ENCODE measurements around the gene TASOR.
"Not testable (repeated sequence)": the region's sequence is repeated elsewhere in the genome, so short reads cannot be mapped to it uniquely, and the experiment has no call there.

The TASOR gene

GRCh38 chr3:56683122-56683817 lies at the start of gene TASOR:
Gene TASOR, minus strand, starts transcription at chr3:56683265. Its CDS starts 259 bp downstream, at chr3:56683006.
- peak; percentile 77 for DNase-seq (ENCODE audit: low spot score)

GRCh38 chr3:56732109-56732508 lies 49.0 kb upstream of the TASOR start:
- DNase-seq (ENCODE audit: low spot score), result no peak

- DNase-seq (ENCODE audit: low spot score), result no peak
These were observed 42.1 kb upstream of the TASOR start for GRCh38 chr3:56725175-56725574.

GRCh38 chr3:56724676-56725075 lies 41.6 kb upstream of the TASOR start:
- DNase-seq (ENCODE audit: low spot score), result no peak

- DNase-seq (ENCODE audit: low spot score), result no peak
These were observed 37.8 kb upstream of the TASOR start for GRCh38 chr3:56720849-56721248.

GRCh38 chr3:56718809-56719208 lies 35.7 kb upstream of the TASOR start:
- not testable (repeated sequence) for DNase-seq (ENCODE audit: low spot score)

GRCh38 chr3:56711344-56711743 lies 28.3 kb upstream of the TASOR start:
- DNase-seq (ENCODE audit: low spot score), result no peak

GRCh38 chr3:56707412-56707811 lies 24.3 kb upstream of the TASOR start:
- not testable (repeated sequence) for DNase-seq (ENCODE audit: low spot score)

GRCh38 chr3:56706629-56707028 lies 23.6 kb upstream of the TASOR start:
- no peak for DNase-seq (ENCODE audit: low spot score)

GRCh38 chr3:56704706-56705105 lies 21.6 kb upstream of the TASOR start:
- DNase-seq (ENCODE audit: low spot score), result no peak

GRCh38 chr3:56702490-56703315 lies 19.6 kb upstream of the TASOR start:
- DNase-seq (ENCODE audit: low spot score), result peak; percentile 78

GRCh38 chr3:56700151-56700550 lies 17.1 kb upstream of the TASOR start:
- no peak for DNase-seq (ENCODE audit: low spot score)

- DNase-seq (ENCODE audit: low spot score), result no peak
These were observed 12.0 kb upstream of the TASOR start for GRCh38 chr3:56694867-56695683.

GRCh38 chr3:56693750-56694149 lies 10.7 kb upstream of the TASOR start:
- DNase-seq (ENCODE audit: low spot score), result peak; percentile 9

GRCh38 chr3:56692520-56693433 lies 9.7 kb upstream of the TASOR start:
- DNase-seq (ENCODE audit: low spot score), result not testable (repeated sequence)

GRCh38 chr3:56692001-56692365 lies 8.9 kb upstream of the TASOR start:
- not testable (repeated sequence) for DNase-seq (ENCODE audit: low spot score)

GRCh38 chr3:56691165-56692000 lies 8.3 kb upstream of the TASOR start:
- DNase-seq (ENCODE audit: low spot score), result no peak

- DNase-seq (ENCODE audit: low spot score), result no peak
These were observed 6.2 kb upstream of the TASOR start for GRCh38 chr3:56689303-56689702.

- DNase-seq (ENCODE audit: low spot score), result no peak
These were observed 5.1 kb upstream of the TASOR start for GRCh38 chr3:56688191-56688590.

GRCh38 chr3:56684029-56684428 lies 964 bp upstream of the TASOR start:
- no peak for DNase-seq (ENCODE audit: low spot score)
